Measurements from ENCODE around the gene MAD1L1.
A peak's percentile ranks its signal among the peaks of the same experiment; 100 is the strongest.

Gene MAD1L1

DNA sequence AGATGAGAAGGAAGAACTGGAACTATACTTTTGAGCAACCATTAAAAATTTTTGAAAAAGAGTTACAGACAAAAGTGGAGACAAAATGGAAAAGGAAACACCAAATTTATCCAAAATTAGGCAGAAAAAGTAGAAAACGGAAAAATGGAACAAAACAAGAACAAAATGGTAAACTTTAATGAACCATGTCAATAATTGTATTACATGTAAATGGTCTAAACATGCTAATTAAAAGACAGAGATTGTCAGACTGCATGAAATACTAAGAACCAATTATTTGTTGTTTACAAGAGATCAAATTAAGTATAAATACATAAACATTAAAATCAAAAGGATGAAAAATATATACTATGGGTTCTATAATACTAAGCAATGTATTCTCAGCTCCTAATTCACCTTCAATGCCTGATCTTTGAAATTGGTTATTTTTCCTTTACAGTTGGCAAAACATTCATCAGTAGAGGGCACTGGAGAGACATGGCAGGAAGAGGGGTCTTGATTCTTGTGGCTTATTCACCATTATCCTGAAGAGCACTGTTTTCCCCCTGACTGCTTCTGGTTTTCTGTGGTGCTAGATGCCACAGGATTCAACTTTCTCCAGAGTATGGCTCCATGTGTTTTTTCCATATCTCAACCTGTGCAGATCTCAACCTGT, 437.7 kb downstream of the MAD1L1 start:
- peaks cover 9% of the 10 kb centered on the region; the same call in 1 of the 2 replicates for H3K9me3 ChIP-seq (ENCODE audit: insufficient read depth, low read length)
- H3K4me3 ChIP-seq (ENCODE audit: insufficient read depth, low read length, poor library complexity, severe bottlenecking) = no peak overlapping the region
- H3K9me2 ChIP-seq (replicated peaks; ENCODE audit: insufficient read depth, low read length) = no peaks in the 10 kb centered on the region
- H3K9ac ChIP-seq (ENCODE audit: low read length) = no peak overlapping the region
- peak; percentile 29 for TF ChIP-seq CTCF (IDR thresholded peaks at IDR 0.05; ENCODE audit: insufficient read depth, low read length, poor library complexity, severe bottlenecking)
- no peak for TF ChIP-seq EZH2phosphoT487 (conservative IDR thresholded peaks at IDR 0.05; ENCODE audit: low read length)
- H3K4me2 ChIP-seq (ENCODE audit: low read depth, low read length, poor library complexity, severe bottlenecking) = no peak overlapping the region
- H2AFZ ChIP-seq (ENCODE audit: low read depth, low read length, severe bottlenecking) = no peak overlapping the region
- no peaks in the 10 kb centered on the region for H3K79me2 ChIP-seq (ENCODE audit: insufficient read depth, low read length)
- no peaks in the 10 kb centered on the region for H3F3A ChIP-seq (ENCODE audit: insufficient read depth)
- no peak overlapping the region for H3K27ac ChIP-seq (ENCODE audit: low read depth, low read length)
- peaks cover 14% of the 10 kb centered on the region; the same call in 1 of the 2 replicates for H3K27me3 ChIP-seq (ENCODE audit: low read length)
- no peaks in the 10 kb centered on the region for H4K20me1 ChIP-seq (ENCODE audit: low read depth, low read length)
- no peaks in the 10 kb centered on the region for H3K36me3 ChIP-seq (ENCODE audit: low read length)

- Histone ChIP-seq H3K79me2 (ENCODE audit: insufficient read depth, low read length) (no peaks in the 10 kb centered on the region), H3K9me2 (replicated peaks; ENCODE audit: insufficient read depth, low read length) (no peaks in the 10 kb centered on the region)
Measured at GRCh38 chr7:1787681-1788235, 445.0 kb downstream of the MAD1L1 start.

GRCh38 chr7:1787241-1787640, 445.5 kb downstream of the MAD1L1 start:
- H3K4me3 ChIP-seq (ENCODE audit: insufficient read depth, low read length, poor library complexity, severe bottlenecking) = no peak overlapping the region
- TF ChIP-seq CTCF (IDR thresholded peaks at IDR 0.05; ENCODE audit: insufficient read depth, low read length, poor library complexity, severe bottlenecking) (no peak), EZH2phosphoT487 (conservative IDR thresholded peaks at IDR 0.05; ENCODE audit: low read length) (no peak)
- no peaks in the 10 kb centered on the region for H3K9me2 ChIP-seq (replicated peaks; ENCODE audit: insufficient read depth, low read length)
- H3K4me2 ChIP-seq (ENCODE audit: low read depth, low read length, poor library complexity, severe bottlenecking) = no peak overlapping the region
- no peaks in the 10 kb centered on the region for H4K20me1 ChIP-seq (ENCODE audit: low read depth, low read length)
- H3F3A ChIP-seq (ENCODE audit: insufficient read depth) = no peaks in the 10 kb centered on the region
- H2AFZ ChIP-seq (ENCODE audit: low read depth, low read length, severe bottlenecking) = no peak overlapping the region
- no peaks in the 10 kb centered on the region for H3K27me3 ChIP-seq (ENCODE audit: low read length)
- no peak overlapping the region for H3K27ac ChIP-seq (ENCODE audit: low read depth, low read length)
- H3K9ac ChIP-seq (ENCODE audit: low read length) = no peak overlapping the region
- H3K79me2 ChIP-seq (ENCODE audit: insufficient read depth, low read length) = no peaks in the 10 kb centered on the region
- peaks cover 6% of the 10 kb centered on the region; the same call in 1 of the 2 replicates for H3K9me3 ChIP-seq (ENCODE audit: insufficient read depth, low read length)
- H3K36me3 ChIP-seq (ENCODE audit: low read length) = no peaks in the 10 kb centered on the region

More at GRCh38 chr7:1787681-1788235, 445.0 kb downstream of the MAD1L1 start:
- Histone ChIP-seq H3K4me2 (ENCODE audit: low read depth, low read length, poor library complexity, severe bottlenecking) (no peak overlapping the region), H3K36me3 (ENCODE audit: low read length) (no peaks in the 10 kb centered on the region), H3K9ac (ENCODE audit: low read length) (no peak overlapping the region), H3K27me3 (ENCODE audit: low read length) (no peaks in the 10 kb centered on the region), H4K20me1 (ENCODE audit: low read depth, low read length) (no peaks in the 10 kb centered on the region), H2AFZ (ENCODE audit: low read depth, low read length, severe bottlenecking) (no peak overlapping the region), H3K4me3 (ENCODE audit: insufficient read depth, low read length, poor library complexity, severe bottlenecking) (no peak overlapping the region), H3K9me3 (ENCODE audit: insufficient read depth, low read length) (peaks cover 6% of the 10 kb centered on the region; the same call in 1 of the 2 replicates), H3K27ac (ENCODE audit: low read depth, low read length) (no peak overlapping the region), H3F3A (ENCODE audit: insufficient read depth) (no peaks in the 10 kb centered on the region)
- TF ChIP-seq EZH2phosphoT487 (conservative IDR thresholded peaks at IDR 0.05; ENCODE audit: low read length) (no peak), CTCF (IDR thresholded peaks at IDR 0.05; ENCODE audit: insufficient read depth, low read length, poor library complexity, severe bottlenecking) (no peak)
